GM21367 (cell line): Measurements from ENCODE around the gene COL25A1.

Source experiments
- ATAC-seq: cut with Tn5 transposase; IDR thresholded peaks from one replicate; pipeline ENCODE4 v1.9.1; 2021; ENCODE audit not compliant: unreplicated experiment

The COL25A1 gene

GRCh38 chr4:109302361-109303139 lies at the start of gene COL25A1:
Gene COL25A1 (minus strand): TSS chr4:109302658.
- no peak for ATAC-seq

- ATAC-seq: no peak
These were observed 47.7 kb upstream of the COL25A1 start for GRCh38 chr4:109350121-109350520.

- no peak for ATAC-seq
These were observed 32.0 kb upstream of the COL25A1 start for GRCh38 chr4:109334129-109335105.

GRCh38 chr4:109332926-109333464 lies 30.5 kb upstream of the COL25A1 start:
- ATAC-seq: peak; percentile 65

GRCh38 chr4:109327641-109328040 lies 25.2 kb upstream of the COL25A1 start:
- ATAC-seq: no peak

- ATAC-seq: no peak
These were observed 23.2 kb upstream of the COL25A1 start for GRCh38 chr4:109325698-109326097.

- ATAC-seq: no peak
These were observed 20.9 kb upstream of the COL25A1 start for GRCh38 chr4:109323348-109323747.

GRCh38 chr4:109321232-109321631 lies 18.8 kb upstream of the COL25A1 start:
- ATAC-seq: no peak

- ATAC-seq: no peak
These were observed 17.2 kb upstream of the COL25A1 start for GRCh38 chr4:109319684-109320083.

- ATAC-seq: no peak
These were observed 16.7 kb upstream of the COL25A1 start for GRCh38 chr4:109319156-109319555.

GRCh38 chr4:109315818-109316217 lies 13.4 kb upstream of the COL25A1 start:
- ATAC-seq: no peak

- ATAC-seq: no peak
These were observed 12.9 kb upstream of the COL25A1 start for GRCh38 chr4:109315341-109315740.

- no peak for ATAC-seq
These were observed 11.0 kb upstream of the COL25A1 start for GRCh38 chr4:109313168-109314133.

GRCh38 chr4:109303140-109303496 lies 660 bp upstream of the COL25A1 start:
- no peak for ATAC-seq

- ATAC-seq: no peak
These were observed 652 bp downstream of the COL25A1 start for GRCh38 chr4:109301651-109302360.

GRCh38 chr4:109298279-109299010 lies 4.0 kb downstream of the COL25A1 start:
- ATAC-seq: no peak

- no peak for ATAC-seq
These were observed 5.9 kb downstream of the COL25A1 start for GRCh38 chr4:109296527-109296926.

- no peak for ATAC-seq
These were observed 7.4 kb downstream of the COL25A1 start for GRCh38 chr4:109295081-109295480.

- no peak for ATAC-seq
These were observed 7.9 kb downstream of the COL25A1 start for GRCh38 chr4:109294468-109295020.
